T1000 (cell line): ENCODE data around the gene FAM83B.
"Not testable (repeated sequence)": the region's sequence is repeated elsewhere in the genome, so short reads cannot be mapped to it uniquely, and the experiment has no call there.

ENCODE experiments used
- DNase-seq: peaks from one replicate; lab custom pipeline; 2025; ENCODE audit warnings: mixed read lengths; lab: John Stamatoyannopoulos, UW

Gene FAM83B

DNA sequence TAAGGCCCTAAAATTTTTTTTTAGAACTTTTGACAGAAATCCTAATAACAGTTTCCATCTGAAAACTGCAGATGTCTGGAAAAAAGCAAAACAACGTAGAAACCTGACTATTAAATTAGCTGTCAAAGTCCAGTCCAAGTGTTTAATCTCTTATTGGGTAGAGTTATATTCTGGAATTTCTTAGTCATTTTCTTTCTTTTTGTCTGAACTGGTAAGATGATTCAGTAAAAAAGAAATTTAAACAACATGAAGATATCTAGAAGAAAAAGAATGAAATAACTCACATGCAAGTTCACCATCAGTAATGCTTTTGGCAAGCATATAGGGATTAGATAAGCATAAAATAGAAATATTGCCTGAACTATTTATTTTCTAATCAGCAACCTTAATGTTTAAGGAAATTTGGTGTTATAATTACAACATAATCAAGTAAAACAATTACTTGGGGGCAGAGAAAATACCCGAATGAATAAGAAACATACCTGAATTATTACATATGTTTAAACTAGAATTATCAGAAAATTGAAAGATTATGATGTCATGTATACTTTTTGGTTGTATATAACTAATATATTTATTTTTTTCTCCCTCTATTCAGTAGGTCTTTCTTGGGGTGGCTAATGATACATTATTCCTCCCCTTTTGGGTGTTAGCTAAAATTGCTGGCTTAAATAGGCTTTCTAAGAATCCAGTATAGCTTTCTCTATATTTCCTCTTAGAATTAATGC, 51.1 kb downstream of the FAM83B start:
- no peak for DNase-seq

DNA sequence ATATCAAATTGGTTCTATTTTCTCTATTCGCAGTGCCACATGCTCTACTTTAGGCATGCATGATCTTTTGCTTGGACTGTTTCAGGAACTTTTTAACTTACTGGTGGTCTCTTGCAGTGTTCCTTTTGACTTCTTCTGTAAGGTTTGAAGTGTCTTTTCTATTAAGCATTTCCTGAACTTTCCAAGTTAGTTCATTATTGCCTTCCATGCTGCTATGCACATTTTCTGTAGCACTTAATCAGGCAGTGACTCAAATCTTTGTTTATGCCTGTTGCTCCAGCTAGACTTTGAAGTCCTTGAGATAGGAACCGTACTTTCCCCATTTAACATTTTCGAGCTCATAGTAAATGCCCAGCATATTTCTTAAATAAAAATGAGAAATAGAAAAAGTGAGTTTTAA, 52.2 kb downstream of the FAM83B start:
- no peak for DNase-seq

DNA sequence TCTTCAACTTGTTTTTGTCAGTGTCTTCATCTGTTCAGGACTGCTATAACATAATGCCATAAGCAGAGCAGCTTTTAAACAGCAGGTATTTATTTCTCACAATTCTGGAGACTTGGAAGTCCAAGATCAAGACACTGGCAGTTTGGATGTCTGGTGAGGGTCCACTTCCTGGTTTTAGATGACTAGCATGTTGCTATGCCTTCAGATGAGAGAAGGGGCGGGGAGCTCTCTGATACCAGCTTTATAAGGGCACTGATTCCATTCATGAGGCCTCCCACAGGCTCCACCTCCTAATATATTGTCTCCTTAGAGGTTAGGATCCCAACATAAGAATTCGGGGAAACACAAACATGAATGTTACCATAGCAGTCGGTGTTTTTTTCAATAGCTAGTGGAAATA, 52.9 kb downstream of the FAM83B start:
- no peak for DNase-seq

DNA sequence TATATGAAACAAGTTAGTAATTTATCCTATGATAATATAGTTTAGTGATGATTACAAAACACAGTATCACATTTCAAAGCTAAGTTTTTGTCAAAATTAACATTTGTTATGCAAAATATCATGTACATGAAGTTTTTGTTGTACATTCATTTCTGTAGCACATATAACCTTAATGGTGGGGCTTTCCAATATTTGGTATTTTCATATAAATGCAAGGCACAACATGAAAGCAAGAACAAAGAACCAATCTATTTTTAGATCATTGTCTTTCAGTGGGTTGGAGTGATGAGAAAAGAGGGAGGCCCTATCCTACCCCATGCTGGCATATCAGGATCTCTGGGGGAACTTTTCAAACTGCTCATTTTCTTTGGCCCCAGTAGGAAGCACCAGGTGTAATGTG, 53.4 kb downstream of the FAM83B start:
- no peak for DNase-seq

DNA sequence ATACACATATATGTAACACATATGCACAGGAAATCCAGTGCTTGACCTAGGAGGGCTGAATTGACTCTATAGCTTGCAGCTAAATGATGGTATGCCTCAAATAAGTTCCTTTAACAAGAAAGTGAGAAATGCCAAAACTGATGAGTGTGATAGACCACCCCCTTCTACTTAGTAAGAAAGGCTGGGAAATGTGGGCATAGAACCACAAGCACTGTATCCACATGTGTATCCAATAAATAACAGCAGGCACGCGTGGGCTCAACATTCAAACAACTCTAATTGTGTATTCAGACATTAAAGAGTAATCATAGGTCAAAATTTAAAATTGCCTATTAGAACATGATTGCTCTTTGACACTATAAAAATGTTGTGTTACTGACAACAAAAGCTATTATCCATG, 54.1 kb downstream of the FAM83B start:
- no peak for DNase-seq

DNA sequence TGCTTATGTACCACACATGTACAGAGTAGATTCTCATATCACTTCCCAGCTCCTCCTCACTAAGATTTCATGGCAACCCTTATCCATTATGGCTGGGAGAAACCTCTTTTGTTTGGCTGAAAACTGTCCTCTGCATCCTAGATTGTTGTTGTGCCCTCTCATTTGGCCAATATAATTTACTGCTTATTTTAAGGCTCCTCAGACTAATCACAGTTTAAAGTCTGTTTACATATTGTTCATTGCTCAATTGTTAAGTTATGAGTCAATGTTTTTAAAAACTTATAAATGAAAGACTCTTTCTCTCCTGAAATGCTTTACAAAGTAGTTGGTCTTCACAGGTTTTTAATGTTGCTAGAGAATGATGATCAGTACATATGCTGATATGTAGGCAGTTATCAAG, 57.3 kb downstream of the FAM83B start:
- DNase-seq = no peak

DNA sequence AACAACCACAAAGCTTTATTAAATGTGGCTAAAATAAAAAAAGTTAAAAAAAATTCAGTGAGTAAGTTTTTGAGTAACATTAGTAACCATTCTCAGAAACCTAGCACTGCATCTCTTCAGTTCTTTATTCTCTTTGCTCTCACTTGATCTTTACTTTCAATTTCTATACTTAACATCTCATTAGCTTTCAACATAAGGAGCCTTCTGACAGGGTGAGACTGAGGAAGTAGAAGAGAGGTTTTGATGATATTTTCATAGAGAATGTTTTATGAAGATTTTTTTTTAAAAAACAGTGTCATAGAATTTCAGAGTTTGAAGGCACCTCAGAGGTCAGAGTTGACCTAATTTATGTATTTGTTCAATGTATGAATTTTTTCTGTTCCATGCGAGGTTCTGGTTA, 60.8 kb downstream of the FAM83B start:
- DNase-seq = no peak

DNA sequence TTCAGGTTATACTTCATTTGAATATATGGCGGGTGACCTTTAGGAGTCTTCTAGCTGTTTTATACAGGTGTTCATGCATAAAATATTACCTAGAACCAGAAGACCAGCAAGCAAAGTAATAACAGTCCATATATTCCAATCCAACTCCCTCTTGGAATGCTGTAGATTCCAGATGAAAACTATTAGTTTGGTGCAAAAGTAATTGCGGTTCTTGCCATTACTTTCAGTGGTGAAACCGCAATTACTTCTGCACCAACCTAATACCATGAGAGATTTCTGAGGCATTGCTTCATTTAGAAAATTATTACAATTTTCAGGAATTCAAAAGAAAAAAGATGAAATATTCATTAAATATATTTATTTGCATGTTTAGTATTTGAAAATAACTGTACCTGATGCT, 62.6 kb downstream of the FAM83B start:
- no peak for DNase-seq

DNA sequence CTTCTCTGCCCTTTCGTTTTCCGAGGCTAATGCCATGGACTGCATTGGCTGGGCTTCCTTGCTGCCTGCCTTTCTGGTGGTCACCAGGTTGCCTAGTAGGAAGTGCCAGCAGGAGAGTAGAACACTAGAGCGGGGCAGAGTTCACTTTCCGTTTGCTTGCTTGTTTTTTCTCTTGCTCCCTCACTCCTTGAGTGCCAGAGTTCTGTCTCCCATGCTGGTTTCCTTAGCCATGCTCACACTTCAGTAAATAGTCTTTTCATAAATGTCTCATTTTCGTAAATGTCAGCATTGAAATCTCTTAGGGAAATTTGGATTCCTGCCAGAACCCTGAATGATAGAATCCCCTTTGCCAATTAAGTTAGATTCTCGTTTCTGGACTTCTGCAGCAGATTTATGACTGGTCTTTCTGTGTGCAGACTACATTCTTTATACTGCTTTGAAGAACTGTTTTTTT, 63.9 kb downstream of the FAM83B start:
- no peak for DNase-seq

DNA sequence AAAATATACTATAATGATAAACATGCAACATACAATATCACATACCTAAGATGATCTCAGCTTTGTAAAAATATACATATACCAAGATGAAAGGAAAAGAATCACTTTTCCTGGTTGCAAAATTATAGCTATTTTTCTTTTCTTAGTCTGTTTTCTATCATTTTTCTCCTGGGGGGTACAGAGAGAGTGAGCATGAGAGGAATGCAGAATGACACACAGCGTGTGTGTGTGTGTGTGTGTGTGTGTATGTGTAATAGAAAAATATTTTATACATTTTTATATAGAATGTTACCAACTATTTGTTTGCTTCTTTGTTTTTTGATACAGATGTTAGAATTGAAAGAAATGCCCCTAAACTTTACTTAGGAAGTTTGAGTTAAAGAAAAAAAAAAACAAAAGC, 64.3 kb downstream of the FAM83B start:
- no peak for DNase-seq

DNA sequence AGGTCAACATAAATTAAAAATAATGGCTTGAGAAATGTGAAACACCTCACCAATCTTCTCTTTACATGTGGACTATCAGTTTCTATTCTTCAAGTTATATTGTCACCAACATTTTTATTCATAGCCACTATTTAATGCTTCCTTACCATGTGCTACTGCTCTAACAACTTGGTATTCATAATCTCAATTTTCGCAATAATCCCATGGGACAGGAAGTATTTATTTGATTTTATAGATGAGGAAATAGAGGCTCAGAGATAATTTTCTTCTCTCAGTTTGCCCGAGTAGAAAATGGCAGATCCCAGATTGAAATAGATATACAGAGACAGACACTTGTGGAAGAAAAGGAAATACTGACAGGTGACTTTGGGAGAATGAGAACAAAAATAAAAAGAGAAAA, 66.6 kb downstream of the FAM83B start:
- DNase-seq = no peak

DNA sequence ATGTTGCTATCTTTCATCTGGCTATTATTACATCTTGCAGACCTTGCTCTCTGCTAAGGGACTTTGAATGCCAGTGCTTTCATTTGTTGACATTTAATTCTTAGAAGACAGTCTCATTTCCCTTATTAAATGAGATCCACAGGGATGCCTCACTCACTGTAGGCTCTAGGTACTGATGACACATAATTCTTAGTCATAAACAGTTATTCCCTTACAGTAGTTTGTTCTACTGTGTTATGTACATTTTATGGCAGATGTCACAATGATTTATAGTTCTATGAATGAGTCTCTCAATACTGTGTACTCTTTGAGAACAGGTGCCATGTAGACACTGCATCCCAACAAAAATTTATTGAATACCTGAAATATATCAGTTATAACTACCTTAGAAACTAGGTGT, 70.3 kb downstream of the FAM83B start:
- DNase-seq = no peak

DNA sequence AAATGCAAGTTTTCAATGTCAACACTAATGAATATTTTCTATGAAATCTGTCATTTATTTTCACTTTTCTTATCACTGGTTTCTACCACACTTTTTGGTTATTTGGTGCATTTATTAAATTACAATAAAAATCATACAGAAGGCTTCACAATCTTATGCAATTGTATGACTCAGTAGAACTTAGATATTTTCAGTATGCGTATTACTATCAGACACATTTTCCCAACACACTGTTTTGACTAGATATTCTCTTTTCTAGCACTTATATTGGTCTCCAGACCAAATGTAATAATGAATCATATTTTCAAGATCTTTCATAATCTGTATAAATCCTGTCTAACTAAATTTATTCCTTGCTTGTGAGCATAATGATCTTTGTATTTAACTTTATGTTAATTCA, 74.1 kb downstream of the FAM83B start:
- DNase-seq = no peak

DNA sequence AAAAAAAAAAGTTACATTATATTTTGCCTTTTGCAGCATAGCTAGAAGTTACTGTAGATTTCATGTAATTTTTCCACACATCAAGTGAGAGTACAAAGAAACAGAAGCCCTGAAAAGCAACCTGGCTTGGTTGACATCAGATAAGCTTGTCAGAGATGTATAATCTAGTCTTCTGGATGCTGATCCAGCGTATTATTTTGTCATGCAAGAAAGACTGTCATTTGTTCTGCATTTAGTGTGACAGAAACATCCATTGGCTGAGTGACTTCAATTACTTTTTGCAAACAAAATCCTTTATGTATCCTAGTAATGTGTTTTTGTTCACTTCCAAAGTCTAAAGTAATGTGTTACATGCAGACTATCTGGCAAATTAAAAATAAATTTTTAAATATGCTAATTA, 75.3 kb downstream of the FAM83B start:
- no peak for DNase-seq

DNA sequence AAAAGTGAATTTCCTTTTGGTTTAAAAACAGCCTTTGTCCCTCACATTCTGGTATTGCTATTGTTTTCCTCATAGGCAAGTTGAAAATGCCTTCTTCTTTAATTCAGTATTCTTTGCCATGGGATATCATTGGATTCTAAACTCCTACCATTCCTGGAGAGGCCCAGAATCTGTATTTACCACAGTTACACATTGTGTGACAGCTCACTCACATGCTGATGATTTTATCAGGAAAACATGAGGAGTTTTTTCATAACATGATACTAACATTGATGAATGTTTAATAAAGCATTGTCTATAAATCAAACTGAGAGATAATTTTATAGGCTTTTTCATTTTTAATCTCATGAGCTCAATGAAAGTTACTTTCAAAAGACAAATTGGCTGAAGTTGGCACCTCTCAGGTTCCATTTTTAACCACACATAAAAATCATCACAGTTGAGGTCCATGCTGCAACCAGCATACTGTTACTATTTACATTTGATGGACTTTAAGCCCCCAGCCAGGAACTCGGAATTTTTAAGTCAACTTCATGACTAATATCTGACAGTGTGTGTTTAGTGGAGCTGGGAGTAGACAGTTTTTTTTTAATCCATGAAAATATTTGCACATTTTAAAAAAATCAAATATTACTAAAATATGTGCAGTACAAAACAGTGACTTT, 82.8 kb downstream of the FAM83B start:
- no peak for DNase-seq

DNA sequence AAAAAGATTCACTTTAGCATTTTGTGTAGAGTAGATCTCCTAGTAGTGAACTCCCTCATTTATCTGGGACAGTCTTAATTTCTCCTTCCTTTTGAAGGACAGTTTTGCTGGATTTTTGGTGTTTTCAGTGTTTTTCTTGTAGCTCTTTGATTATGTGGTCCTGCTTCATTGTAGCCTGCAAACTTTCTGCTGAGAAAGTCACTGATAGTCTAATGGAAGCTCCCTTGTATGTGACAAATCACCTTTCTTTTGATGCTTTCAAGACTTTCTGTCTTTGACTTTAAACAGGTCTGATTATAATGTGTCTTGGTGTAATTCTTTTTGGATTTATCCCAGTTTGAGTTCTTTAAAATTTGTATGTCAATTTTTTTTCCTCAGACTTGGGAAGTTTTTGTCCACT, 86.1 kb downstream of the FAM83B start:
- DNase-seq = no peak

DNA sequence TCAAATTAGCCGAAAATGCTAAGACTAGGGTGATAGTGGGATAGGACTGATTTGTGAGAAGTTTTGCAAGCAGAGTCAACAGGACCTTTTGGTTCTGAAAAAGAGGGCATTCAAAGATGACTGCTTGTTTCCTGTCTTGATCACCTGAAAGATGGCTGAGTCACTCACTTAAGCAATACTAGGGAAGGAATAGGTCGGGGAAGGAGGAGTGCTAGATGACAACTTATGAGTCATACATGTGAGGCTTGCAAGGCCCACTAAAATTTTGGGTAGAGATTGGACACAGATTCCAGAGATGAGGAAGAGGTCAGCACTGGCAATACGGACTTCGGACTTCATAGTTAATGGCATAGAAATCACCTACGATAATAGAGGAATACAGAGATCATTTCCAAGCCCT, 89.2 kb downstream of the FAM83B start:
- DNase-seq = no peak

DNA sequence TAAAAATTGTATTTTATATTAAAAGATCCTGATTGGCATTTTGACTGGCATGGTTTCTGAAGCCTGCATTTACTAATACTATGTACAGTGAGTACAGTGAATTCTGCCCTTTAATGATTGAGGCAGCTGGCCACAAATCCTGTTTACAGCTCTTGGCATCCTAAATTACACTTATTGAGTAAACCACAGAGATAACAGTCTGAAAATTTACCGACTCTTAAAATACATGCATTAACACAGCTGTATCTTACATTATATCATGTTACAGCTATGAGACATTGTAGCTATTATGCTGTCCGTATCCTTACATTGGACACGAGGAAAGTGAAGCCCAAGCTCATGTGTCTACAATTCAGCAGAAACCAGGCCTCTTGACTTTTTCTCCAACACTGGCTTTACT, 90.8 kb downstream of the FAM83B start:
- DNase-seq = no peak

DNA sequence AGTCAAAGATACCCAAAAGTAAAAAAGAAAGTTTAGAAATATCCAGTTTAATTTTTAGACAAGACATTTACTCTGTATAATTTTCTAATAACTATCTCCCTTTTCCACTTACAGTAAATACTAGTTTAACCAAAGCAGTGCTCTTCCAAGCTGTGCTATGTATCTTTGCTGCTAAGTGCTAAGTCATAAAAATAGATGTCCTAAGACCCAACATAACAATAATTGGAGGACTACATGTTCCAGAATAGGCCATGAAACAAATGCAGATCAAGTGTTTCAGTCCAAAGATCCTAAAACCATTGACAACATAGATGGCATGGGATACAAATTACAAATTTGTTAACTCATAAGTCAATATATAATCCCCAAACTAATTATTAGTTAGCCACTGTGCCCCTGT, 111.1 kb downstream of the FAM83B start:
- no peak for DNase-seq

DNA sequence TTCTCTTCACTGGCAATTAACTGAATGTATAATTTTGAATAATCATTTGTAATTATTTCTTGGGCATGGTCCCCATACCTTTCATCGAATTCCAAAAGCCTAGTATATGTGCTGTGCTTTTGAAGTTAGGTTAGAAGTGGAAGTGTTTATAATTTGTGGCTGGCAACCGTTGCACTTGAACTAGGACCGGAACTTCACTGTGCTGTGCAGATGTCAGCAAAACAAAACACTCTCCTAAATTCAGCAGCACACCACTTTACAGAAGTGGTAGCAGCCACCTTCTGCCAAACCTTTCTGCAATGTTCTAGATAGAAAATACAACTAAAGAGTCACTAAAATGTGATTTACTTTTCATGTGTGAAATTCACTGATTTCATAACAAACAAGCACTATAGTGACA, 111.9 kb downstream of the FAM83B start:
- DNase-seq = no peak

DNA sequence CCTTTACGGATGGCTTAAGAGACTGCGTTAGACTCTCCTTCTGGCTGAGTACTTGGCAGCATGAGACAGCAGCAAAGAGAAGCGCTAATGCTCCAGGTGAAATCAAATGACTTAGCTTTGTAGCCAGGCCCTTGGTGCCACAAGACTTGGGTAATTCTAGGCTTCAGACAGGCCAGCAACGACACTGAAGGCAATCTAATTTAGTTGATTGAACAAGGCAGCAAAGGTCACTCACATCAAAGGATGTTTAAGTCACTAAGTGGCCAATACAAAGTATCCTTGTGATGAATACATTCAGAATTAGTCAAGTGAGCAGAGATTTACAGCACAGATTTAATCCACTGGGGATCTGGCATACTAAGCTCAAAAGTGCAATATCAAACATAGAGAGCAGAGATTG, 113.2 kb downstream of the FAM83B start:
- no peak for DNase-seq

DNA sequence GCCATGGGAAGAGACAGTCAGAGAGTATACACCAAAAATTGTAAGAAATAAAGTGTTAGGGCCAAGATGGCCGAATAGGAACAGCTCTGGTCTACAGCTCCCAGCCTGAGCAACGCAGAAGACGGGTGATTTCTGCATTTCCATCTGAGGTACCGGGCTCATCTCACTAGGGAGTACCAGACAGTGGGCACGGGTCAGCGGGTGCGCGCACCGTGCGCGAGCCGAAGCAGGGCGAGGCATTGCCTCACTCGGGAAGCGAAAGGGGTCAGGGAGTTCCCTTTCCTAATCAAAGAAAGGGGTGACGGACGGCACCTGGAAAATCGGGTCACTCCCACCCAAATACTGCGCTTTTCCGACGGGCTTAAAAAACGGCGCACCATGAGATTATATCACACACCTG, 114.8 kb downstream of the FAM83B start:
- DNase-seq = not testable (repeated sequence)

DNA sequence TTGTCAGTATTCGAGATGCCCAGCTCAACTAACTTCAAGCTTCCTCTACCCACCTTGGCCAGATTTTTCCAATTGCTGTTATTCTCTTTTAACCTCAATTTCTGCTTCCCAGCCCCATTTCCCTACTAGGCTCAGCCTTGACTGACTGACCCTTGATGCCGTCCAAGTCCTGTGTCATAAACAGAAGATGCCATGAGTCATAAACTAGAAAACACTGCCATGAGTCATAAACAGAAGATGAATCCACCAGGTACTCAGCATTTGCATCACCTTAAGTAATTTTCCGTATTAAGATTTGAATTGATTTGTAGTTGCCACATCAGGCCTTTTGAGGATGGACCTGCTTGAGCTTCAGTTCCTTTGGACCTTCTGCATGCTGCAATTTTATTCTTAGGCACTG, 123.8 kb downstream of the FAM83B start:
- no peak for DNase-seq

DNA sequence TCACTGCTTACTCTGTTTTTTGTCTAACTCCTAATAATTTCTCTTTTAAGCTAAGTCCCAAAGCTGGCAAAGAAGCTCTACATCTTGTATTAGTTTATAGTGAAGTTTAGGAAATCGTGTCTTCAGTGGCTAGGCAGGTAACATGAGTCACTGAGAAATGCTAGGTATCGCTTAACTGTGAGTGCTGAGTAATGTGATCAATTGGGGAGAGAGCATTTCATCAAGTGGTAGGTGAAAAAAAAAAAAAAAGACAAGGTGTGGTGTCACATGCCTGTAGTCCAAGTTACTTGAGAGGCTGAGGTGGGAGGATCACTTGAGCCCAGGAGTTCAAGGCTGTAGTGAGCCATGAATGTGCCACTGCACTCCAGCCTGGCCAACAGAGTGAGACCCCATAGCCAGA, 125.3 kb downstream of the FAM83B start:
- DNase-seq = no peak
